Measurements from ENCODE around the gene NR5A1.

The NR5A1 gene

DNA sequence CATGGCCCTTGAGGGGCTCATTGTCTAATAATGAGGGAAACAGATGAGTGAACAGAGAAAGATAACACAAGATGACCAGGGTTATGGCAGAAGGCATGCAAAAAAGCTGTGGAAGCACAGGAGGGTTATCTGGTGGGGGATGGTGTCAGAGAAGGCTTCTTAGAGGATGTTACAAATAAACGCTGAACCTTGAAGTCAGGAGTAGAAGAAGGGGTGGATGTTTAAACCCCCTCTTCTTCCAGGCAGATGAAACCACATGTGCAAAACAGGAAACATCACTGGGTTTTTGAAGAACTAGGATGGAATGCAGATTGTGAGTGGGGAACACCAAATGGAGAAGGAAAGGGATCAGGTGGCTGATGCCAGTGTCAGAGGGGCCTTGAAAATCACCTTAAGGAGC, 41.8 kb upstream of the NR5A1 start:
- Histone ChIP-seq H3K27me3 (ENCODE audit: low read length) (no peaks in the 10 kb centered on the region), H3K27ac (ENCODE audit: low read depth, low read length) (no peak overlapping the region), H3K36me3 (ENCODE audit: low read length) (no peaks in the 10 kb centered on the region)

DNA sequence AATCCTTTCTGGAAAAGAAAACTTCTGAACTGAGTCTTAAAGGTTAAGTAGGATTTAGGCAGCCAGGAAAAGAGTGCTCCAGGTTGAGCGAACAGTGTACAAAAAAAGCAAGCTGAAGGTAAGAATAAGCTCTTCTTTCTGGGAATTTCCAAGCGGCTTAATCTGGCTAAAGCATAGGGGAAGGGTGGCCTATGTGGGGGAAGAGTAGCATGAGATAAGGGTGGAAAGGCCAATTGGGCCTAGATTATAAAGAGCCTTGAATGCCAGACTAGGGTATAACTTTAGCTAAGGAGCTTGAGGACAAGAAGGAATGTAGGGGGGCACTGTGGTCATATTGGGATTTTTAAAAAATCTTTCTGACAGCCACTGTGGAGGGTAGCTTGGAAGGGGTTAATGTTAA, 37.3 kb upstream of the NR5A1 start:
- Histone ChIP-seq H3K27me3 (ENCODE audit: low read length) (no peaks in the 10 kb centered on the region), H3K36me3 (ENCODE audit: low read length) (no peaks in the 10 kb centered on the region), H3F3A (ENCODE audit: insufficient read depth) (no peaks in the 10 kb centered on the region), H3K9me3 (ENCODE audit: insufficient read depth, low read length) (no peaks in the 10 kb centered on the region), H3K27ac (ENCODE audit: low read depth, low read length) (no peak overlapping the region), H3K4me3 (ENCODE audit: insufficient read depth, low read length, poor library complexity, severe bottlenecking) (no peak overlapping the region), H4K20me1 (ENCODE audit: low read depth, low read length) (no peaks in the 10 kb centered on the region), H3K79me2 (ENCODE audit: insufficient read depth, low read length) (no peaks in the 10 kb centered on the region), H3K9ac (ENCODE audit: low read length) (no peak overlapping the region), H2AFZ (ENCODE audit: low read depth, low read length, severe bottlenecking) (no peak overlapping the region), H3K4me2 (ENCODE audit: low read depth, low read length, poor library complexity, severe bottlenecking) (no peak overlapping the region), H3K9me2 (replicated peaks; ENCODE audit: insufficient read depth, low read length) (no peaks in the 10 kb centered on the region)
- TF ChIP-seq, protein P1, sequence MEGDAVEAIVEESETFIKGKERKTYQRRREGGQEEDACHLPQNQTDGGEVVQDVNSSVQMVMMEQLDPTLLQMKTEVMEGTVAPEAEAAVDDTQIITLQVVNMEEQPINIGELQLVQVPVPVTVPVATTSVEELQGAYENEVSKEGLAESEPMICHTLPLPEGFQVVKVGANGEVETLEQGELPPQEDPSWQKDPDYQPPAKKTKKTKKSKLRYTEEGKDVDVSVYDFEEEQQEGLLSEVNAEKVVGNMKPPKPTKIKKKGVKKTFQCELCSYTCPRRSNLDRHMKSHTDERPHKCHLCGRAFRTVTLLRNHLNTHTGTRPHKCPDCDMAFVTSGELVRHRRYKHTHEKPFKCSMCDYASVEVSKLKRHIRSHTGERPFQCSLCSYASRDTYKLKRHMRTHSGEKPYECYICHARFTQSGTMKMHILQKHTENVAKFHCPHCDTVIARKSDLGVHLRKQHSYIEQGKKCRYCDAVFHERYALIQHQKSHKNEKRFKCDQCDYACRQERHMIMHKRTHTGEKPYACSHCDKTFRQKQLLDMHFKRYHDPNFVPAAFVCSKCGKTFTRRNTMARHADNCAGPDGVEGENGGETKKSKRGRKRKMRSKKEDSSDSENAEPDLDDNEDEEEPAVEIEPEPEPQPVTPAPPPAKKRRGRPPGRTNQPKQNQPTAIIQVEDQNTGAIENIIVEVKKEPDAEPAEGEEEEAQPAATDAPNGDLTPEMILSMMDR (IDR thresholded peaks at IDR 0.05; ENCODE audit: insufficient read depth, low read length, poor library complexity, severe bottlenecking): no peak
- TF ChIP-seq EZH2phosphoT487 (conservative IDR thresholded peaks at IDR 0.05; ENCODE audit: low read length): no peak

More for the DNA sequence above, 41.8 kb upstream of the NR5A1 start:
- Histone ChIP-seq H2AFZ (ENCODE audit: low read depth, low read length, severe bottlenecking) (no peak overlapping the region), H3K9ac (ENCODE audit: low read length) (no peak overlapping the region), H3K79me2 (ENCODE audit: insufficient read depth, low read length) (no peaks in the 10 kb centered on the region), H3K9me3 (ENCODE audit: insufficient read depth, low read length) (no peaks in the 10 kb centered on the region), H3K9me2 (replicated peaks; ENCODE audit: insufficient read depth, low read length) (no peaks in the 10 kb centered on the region), H3K4me3 (ENCODE audit: insufficient read depth, low read length, poor library complexity, severe bottlenecking) (no peak overlapping the region), H3F3A (ENCODE audit: insufficient read depth) (no peaks in the 10 kb centered on the region), H3K4me2 (ENCODE audit: low read depth, low read length, poor library complexity, severe bottlenecking) (no peak overlapping the region), H4K20me1 (ENCODE audit: low read depth, low read length) (no peaks in the 10 kb centered on the region)
- TF ChIP-seq, protein P1 (IDR thresholded peaks at IDR 0.05; ENCODE audit: insufficient read depth, low read length, poor library complexity, severe bottlenecking): no peak
- no peak for TF ChIP-seq EZH2phosphoT487 (conservative IDR thresholded peaks at IDR 0.05; ENCODE audit: low read length)

DNA sequence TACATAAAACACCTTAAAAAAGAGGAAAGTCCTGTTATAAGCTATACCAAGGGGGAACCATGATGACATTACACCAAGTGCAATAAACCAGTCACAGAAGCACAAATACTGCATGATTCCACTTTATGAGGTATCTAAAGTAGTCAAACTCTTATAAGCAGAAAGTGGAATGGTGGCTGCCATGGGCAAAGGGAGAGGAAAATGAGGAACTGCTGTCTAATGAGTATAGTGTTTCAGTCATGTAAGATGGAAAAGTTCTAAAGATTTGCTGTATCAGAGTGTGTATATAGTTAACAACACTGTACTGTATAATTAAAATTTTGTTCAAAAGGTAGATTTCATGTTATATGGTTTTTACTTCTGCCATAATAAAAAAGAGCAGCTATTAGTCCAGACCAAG, 34.6 kb upstream of the NR5A1 start:
- H3K9ac ChIP-seq (ENCODE audit: low read length): no peak overlapping the region
- H4K20me1 ChIP-seq (ENCODE audit: low read depth, low read length): no peaks in the 10 kb centered on the region
- no peaks in the 10 kb centered on the region for H3F3A ChIP-seq (ENCODE audit: insufficient read depth)
- H3K4me2 ChIP-seq (ENCODE audit: low read depth, low read length, poor library complexity, severe bottlenecking): no peak overlapping the region
- no peaks in the 10 kb centered on the region for H3K36me3 ChIP-seq (ENCODE audit: low read length)
- H3K27me3 ChIP-seq (ENCODE audit: low read length): no peaks in the 10 kb centered on the region
- no peak overlapping the region for H3K4me3 ChIP-seq (ENCODE audit: insufficient read depth, low read length, poor library complexity, severe bottlenecking)
- TF ChIP-seq EZH2phosphoT487 (conservative IDR thresholded peaks at IDR 0.05; ENCODE audit: low read length): no peak
- TF ChIP-seq, protein P1 (IDR thresholded peaks at IDR 0.05; ENCODE audit: insufficient read depth, low read length, poor library complexity, severe bottlenecking): no peak
- no peak overlapping the region for H2AFZ ChIP-seq (ENCODE audit: low read depth, low read length, severe bottlenecking)
- no peak overlapping the region for H3K27ac ChIP-seq (ENCODE audit: low read depth, low read length)
- no peaks in the 10 kb centered on the region for H3K79me2 ChIP-seq (ENCODE audit: insufficient read depth, low read length)
- no peaks in the 10 kb centered on the region for H3K9me3 ChIP-seq (ENCODE audit: insufficient read depth, low read length)
- H3K9me2 ChIP-seq (replicated peaks; ENCODE audit: insufficient read depth, low read length): no peaks in the 10 kb centered on the region
